NCI-H526 (cell line): ENCODE data around the gene HGS.

Source experiments
- DNase-seq, 2 experiments: peaks; one replicate each; lab custom pipeline; 2025; lab: John Stamatoyannopoulos, UW

The HGS gene

GRCh38 chr17:81705518-81706231, 21.9 kb downstream of the HGS start:
- DNase-seq: no peak

- DNase-seq: no peak
Observed at GRCh38 chr17:81706232-81706611, 22.4 kb downstream of the HGS start.

- DNase-seq: no peak
Observed at GRCh38 chr17:81706757-81707624, 23.2 kb downstream of the HGS start.

- DNase-seq: no peak
Observed at GRCh38 chr17:81707725-81708646, 24.2 kb downstream of the HGS start.

DNA sequence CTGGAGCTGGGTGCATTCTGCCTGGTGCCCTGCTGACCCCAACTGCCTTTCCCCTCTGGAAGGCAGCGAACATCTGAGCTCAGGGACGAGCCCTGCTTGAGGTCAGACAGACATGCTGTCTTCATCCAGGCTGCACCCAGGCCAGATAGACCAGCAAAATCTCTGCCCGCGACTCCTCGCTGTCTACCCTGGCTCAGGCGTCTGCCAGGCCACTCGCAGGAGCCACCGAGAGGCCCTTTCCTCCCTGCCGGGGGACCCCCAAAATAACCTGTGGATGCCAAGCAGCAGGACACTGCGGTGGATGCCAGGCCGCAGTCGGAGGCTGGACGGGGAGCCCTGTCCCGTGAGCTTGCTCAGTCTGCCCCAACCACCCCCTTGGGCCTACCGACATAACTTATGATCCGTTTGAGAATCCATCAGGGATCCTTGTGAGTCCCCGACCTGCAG, 25.0 kb downstream of the HGS start:
- no peak for DNase-seq

GRCh38 chr17:81710514-81711308, 26.9 kb downstream of the HGS start:
- DNase-seq: peak in 1 of 2 experiments; percentile 33

DNA sequence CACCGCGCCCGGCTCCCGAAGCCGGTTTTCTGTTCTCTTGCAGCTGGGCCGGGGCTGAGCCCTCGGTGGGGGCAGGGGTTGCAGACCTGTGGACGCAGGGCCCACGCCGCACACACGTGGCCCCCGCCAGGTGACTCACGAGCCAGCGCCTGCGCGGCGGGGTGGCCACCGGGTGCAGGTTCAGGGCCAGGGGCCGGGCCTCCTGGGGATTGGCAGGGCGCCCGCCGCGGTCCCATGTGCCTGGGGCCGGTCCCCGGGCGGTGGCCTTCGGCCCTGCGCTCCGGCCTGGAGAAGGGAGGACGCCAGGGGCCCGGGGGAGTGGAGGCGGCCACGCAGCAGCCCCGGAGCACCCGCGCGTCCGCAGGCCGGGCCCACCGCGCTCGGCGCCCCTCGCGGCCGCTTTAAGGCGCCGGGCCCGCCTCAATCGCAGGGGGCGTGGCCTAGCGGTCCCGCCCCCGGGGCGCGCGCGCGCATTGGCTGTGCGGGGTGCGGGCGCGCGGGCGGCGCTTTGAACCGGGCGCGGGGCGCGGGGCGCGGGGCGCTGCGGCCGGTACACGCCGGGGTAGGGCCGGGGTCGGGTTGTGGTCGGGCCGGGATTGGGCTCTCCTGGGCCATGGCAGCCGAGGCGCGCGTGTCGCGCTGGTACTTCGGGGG, 28.1 kb downstream of the HGS start, which contains the start of gene SLC25A10:
TSS of gene SLC25A10 (plus strand) at position 471 of the 654 bp plus-strand sequence. CDS start at position 614, 143 bp downstream.
- DNase-seq: peak; percentile 62 to 91

GRCh38 chr17:81712468-81713003, 28.7 kb downstream of the HGS start:
- peak; percentile 46 to 75 for DNase-seq

DNA sequence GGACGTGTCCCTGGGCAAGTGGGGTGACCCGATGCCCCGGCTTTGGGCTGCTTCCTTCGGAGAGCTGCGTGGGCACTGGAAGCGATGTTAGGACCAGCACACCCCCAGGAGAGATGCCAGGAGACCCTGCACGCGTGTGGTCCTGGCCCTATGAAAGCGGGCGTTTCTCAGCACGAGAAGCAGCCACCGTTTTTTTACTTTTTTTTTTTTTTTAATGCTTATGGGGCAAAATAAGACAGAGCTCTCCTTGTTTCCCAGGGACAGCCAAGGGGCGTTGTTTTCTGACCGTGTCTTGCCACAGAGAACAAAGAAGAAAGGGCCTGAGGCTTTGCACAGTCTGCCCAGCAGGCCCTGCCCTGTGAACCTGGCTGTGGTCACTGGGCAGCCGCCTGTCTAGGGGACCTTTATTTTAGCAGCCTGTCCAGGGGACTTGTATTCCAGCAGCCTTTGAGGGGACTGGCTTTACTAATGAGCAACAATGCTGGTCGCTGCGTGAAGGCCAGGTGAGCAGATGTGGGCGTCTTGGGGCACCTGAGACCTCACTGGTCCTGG, 29.3 kb downstream of the HGS start:
- no peak for DNase-seq

DNA sequence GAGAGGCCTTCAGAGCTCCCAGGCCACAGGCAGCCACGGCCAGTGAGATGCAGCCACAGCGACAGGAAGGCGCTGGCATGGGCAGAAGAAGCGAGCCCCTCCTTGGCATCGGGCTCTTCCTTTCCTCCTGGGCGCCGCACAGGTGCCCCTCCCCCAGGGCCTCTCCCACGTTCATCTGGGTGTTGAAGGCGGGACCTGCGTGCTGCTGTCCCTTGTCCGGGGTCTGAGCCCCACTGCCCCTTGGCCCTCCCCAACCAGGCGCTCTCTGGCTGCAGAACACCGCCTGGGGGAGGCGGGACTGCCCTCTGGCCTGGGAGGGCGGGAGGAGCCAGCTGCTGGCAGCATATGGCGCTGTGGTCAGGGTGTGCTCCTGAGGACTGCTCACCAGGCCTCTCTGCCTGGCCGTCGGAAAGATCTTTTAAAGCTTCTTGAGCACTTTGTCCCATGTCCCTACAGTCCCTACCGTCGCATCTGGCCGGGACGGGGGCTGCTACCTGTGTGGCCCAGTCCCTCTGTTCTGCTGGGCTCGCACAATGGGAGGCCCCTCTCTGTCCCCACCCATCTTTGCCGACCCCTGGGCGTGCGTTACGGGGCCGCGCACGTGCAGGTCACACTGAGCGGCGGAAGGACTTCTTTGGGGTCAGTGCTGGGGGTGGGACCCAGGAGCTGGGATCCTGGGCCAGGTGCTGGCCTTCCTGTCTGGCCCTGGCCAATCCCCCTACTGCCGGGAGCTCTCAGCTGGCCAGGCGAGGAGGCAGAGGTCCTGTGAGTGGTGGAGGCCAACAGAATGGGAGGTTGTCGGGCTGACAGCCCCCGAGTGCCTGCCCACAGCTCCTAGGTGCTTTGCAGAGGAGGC, 30.0 kb downstream of the HGS start:
- DNase-seq: peak in 1 of 2 experiments; percentile 54

DNA sequence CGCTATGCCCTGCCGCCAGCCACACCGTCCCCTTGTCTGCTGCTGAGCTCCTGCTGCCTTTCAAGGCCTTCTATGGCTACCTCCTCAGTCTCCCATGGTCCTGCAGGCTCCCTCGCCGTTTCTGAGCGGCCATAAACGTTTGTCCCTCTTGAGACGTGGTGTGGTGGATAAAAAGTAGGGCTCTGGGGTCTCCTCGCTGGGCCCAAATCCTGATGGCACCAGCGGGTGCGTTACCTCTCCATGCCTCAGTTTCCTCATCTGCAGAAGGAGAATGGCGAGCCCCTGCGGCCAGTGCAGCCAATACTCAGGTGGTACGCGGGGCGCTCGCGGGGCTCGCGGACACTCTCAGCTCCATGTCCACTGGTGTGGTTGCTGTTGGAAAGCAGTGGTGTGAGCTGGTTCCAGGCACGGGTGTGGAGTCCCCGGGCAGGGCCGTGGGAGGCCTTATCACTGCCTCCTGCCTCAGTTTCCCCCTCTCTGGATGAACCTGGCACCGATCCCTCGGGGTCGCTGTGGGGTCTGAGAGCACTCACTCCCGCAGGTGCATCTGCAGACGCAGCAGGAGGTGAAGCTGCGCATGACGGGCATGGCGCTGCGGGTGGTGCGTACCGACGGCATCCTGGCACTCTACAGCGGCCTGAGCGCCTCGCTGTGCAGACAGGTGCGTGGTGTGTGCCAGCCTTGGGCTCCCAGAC, 30.7 kb downstream of the HGS start:
- no peak for DNase-seq

- no peak for DNase-seq
Observed at GRCh38 chr17:81715107-81715871, 31.5 kb downstream of the HGS start.

DNA sequence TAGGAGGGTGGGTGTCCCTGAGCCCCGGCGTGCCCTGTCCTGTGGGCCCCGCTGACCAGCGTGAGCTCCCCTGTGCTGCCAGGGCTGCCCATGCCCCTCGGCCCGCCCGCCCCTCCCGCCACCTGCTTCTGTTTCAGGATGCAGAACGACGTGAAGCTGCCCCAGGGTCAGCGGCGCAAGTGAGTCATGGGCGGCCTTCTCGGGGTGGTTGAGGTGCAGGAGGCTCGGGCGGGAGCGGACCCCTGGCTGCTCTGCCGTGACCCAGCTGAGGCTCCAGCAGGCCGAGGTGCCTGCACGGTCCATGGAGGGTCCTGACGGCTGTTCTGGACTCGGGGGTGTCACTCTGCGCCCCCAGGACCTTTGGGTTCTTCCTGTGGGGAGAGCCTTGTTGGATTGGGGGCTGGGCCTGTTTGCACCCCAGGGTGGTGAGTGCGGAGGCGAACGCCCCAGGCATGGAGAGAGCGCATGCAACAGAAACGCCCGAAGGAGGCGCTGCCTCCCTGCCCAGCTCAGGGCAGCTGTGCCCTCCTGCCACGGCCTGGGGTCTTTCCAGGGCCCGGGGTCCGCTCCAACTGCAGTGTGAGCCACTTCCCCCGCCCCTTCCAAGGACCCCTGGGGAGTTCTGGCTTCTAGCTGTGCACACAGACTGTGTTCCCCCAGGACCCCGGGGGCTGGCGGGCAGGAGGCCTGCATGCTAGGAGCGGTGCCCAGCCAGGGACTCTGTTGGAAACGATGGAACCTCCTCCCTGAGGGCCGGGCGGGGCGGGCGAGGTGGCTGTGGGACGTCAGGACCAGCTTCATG, 32.3 kb downstream of the HGS start:
- no peak for DNase-seq

DNA sequence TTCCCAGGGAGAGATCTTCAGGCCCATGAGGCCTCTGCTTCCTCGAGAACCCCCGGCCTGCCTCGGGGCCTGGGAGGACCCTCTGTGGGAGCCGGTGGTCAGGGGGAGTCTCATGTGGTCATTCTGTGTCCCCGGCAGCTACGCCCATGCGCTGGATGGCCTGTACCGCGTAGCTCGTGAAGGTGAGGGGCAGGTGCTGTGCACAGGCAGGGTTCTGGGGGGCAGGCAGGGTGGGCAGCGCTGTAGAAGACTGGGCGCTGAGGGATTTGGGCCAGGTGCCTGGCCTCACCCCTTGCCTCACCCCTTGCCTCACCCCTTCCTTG, 32.8 kb downstream of the HGS start:
- no peak for DNase-seq

DNA sequence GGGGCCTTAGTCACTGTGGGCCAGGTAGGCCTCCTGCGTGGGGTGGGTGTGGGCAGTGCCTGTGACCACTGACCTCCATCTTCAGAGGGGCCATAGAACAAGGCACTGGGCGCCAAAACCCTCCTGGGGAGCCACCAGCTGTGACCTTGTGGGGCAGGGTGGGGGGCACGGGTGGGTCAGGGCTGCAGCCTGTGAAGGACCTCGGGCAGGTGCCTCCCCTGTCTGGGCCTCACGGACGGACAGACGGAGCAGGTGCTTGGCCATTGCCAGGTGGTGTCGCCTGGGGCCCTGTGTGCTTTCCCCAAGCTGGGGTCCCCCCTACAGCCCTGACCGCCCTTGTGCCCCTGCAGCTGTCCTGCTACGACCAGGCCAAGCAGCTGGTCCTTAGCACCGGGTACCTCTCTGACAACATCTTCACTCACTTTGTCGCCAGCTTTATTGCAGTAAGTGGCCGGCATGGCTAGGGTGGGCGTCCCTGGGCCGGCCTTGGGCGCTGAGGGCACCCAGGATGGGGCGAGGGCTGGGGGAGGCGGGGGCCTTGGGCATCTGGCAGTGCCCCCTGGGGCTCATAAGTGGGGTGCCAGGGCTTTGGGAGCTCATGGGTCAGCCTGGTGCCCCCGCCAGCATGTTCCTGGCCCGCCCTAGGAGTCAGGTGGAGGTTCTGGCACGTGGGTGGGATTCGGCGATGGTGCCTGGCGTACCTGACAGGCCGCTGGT, 33.4 kb downstream of the HGS start:
- DNase-seq: no peak

- no peak for DNase-seq
Observed at GRCh38 chr17:81717766-81718089, 33.9 kb downstream of the HGS start.
